Raji (cell line): Measurements from ENCODE around the gene TDP2.

ENCODE experiments used
- POLR2A ChIP-seq: IDR thresholded peaks from 2 replicates; pipeline ENCODE4 v1.6.1; 2011; ENCODE audit warnings: low read depth, low read length, control low read depth; ENCODE audit not compliant: insufficient read depth

Gene TDP2

DNA sequence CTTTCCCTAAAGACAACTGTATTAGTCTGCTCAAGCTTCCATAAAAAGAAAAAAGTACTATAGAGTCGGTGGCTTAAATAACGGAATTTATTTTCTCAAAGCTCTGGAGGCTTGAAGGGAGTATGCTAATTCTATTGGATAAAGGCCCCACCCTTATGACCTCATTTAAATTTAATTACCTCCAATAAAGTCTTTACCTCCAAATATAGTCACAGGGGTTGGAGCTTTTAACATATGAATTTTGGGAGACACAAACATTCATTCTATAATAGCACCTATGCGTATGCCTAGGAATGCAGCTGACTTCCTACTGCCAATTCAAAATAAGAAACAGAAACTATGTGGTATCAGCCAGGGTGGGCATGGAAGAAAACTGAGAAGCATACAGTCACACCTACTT is 46.1 kb downstream of the TDP2 start:
- no peak for TF ChIP-seq POLR2A

DNA sequence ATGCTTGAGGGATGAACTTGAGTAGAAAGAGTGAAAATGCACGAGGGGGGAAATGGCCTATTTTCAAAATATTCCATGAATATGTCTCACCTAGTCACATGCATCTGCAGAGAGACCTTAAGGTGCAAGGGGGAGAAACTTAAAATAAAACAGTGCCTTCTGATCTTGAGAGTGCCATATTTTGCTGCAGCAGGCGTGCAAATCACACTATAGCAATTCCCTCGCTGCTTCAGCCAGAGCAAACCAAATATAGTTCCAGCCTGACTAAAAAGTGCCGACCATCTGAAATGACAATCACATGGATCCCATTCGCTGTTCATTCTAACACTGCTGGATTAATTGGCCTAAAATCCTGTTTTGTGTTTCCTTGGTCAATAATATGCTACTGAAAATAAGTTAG is 47.0 kb downstream of the TDP2 start:
- no peak for TF ChIP-seq POLR2A

DNA sequence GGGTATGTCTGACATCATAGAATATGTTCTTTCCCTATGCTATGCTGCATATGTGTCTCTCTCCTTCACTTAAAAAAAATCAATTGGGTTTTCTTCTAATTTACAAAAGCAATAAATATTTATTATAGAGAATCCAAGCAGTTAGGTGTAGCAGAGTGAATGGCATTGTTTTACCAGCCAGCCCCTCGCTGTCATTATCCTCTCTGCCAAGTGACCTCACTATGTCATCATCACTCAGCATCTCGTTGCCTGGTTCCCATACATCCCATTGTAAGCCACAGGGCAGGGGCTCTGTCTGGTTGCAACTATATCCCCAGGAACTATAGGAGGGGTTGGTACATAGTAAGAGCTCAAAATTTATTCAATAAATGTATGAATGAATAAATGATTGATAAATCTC is 52.1 kb downstream of the TDP2 start:
- TF ChIP-seq POLR2A: no peak

DNA sequence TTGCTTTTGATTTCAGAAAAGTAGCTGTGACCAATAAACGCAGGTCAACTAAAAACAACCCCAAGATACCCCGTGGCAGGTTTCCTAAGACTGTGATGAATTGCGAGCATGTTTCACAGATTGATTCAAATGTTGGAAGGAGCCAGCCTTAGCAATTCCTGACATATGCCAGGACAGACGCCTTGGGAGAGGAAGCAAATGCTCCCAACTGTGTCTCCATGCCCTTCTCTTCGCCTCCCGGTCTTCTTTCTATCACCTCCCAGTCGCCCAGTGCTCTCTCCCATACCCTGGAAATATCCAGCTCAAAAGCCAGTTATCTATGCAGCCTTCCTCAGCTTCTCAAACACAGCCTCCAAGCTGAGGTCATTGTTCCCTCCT is 52.7 kb downstream of the TDP2 start:
- TF ChIP-seq POLR2A: no peak

DNA sequence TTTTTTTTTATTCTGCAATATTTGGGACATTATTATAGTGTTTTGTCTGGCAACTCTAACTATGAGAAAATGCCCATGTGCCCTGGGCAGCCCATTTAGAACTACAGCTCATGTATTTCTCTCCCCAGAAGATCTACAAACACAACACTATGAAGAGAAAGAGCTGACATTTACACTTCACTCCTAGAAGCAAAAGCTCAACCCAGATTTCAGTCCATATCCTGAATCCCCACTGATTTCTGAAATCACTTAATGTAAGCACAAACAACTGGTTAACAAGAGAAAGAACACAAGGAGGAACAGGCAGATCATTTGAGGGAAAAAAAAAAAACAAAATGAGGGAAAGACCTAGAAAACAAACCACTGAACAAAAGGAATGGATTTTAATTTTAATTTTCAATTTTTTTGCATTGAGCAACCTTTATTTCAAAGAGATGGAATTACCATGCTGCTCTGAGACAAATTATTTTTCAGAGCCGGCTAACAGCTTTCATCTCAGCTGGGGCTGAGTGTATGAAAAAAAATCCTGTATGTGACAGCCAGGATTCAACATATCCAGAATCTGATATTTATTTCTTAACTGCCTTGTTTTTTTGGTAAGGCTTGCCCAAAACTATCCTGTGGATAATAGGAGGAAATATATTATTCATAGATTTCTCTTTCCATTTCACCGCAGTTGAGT is 53.2 kb downstream of the TDP2 start:
- TF ChIP-seq POLR2A: no peak

DNA sequence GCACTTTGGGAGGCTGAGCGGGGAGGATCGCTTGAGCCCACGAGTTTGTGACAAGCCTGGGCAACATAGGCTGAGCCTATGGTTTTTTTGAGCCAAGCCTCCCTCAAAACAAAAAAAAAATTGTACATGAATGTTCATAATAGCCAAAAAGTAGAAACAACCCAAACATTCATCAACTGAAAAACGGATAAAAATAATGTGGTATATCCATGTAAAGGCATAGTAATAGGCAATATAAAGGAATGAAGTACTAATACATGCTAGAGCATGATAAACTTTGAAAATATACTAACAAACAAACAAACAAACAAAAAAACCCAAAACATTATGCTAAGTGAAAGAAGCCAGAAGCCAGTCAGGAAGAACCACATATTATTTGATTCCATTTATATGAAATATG is 56.0 kb downstream of the TDP2 start:
- TF ChIP-seq POLR2A: no peak

DNA sequence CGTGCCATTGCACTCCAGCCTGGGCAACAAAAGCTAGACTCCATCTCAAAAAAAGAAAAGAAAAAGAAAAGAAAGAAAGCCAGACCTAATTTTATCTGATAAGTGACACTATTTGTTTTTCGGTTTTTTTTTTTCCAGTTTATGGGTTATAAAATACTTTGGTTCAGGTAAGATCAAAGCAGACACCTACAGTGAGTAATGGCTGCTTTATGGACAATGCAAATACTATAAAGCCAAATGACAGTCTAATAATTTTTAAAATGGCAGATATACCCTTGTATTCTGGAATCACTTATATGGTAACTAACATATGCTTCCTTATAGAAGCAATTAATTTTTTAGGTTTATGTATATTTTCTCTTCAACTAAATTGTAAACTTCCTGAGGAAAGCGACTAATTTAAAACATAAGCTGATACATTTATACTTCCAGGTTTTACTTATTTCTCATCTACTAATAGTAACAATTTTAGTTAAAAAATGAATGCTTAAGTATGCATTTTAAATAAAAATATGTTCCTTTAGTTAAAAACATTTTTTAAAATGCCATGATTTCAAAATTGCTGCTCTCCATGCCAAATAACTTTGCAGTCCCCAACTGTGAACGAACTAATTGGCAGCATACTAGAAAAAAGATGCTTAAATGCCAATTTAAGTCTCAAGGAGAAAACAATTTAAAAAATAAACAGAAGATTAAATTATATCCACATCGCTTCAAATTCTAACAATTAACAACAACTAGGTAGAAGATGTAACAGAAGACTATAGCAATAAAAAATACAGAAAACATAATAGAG is 59.2 kb downstream of the TDP2 start:
- TF ChIP-seq POLR2A: no peak

DNA sequence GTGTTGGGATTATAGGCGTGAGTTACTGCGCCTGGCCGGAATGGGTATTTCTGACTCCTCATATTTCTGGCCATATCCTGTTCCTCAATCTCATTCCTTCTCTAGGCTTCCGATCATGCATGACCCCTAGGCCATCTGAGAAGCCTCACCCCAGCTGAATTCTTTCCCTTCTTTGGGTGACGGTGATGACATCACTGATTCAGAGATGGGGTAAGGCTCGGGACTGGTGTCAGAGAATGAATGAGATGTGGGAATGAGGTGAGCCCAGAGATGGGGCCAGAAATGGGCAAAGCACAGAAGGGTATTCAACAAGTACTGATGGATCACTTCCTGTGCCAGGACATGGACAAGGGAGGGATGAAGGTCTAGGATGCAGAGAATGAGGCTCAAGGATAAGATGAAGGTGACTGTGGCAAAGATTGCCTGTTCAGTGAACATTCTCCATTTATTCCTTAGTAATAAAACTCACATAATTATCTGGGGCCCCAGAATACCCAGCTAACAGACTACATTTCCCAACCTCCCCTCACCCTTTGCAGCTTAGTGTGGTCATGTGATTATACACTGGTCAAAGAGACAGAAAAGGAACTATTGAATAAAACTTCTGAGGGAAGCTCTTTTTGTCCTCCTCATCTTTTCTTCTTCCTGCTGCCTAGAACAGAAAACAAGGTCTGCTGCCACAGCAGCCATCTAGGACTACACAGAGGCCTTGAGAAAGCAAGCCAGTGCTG is 60.3 kb downstream of the TDP2 start:
- no peak for TF ChIP-seq POLR2A

DNA sequence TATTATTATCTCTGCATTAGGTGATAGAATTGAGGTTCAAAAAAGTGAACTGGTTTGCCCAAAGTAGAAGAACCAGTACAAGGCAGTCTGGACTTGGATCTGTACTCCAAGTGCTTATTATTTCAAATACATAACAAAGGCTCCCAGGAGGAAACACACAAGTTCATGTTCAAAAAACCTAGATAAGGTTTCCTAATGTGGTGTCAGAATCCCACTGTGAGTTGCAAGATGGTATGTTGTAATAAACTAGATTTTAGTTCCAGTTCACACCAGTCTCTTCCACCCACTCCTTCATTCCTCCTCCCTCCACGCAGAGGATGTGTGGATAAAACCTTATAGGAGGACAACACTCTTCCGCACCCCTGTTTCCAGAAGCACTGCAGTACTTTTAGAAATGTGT is 63.5 kb downstream of the TDP2 start:
- no peak for TF ChIP-seq POLR2A

DNA sequence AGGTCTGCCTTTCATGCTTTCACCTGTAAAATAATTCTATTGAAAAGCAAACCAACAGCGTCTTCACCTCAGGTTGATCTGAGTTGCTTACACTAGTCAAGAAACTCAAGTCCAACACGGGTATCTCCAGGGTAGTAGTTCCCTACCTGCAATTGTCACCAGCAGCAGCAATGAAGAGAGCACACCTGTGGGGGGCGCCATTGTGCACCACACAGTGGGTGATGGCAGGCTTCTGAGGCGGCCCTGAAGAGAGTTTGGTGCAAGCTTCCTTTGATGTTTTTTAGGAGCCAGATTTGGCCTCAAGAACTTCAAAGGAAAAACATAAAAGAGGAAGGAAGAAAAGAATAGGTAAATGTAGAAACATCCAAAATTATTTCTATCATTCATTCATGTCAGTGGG is 65.8 kb downstream of the TDP2 start:
- no peak for TF ChIP-seq POLR2A
